Left ventricle myocardium inferior (tissue), 1 donor: ENCODE results near the gene ADAMTSL5. TPM values are rescaled to one million over a fixed set of nuclear protein-coding genes. Genes with fewer than 3 reads are reported as not detected.

ENCODE experiments used
- DNase-seq: peaks from one replicate; pipeline ENCODE4 v3.0.0-alpha.2; 2020
- H3K27ac ChIP-seq: fragments of 200-600 bp; replicated peaks from 2 replicates; pipeline ENCODE4 v1.8.0; 2021
- H3K27me3 ChIP-seq: fragments of 200-600 bp; 2 replicates; pipeline ENCODE4 v1.8.0; 2021; ENCODE audit warnings: low read depth
- H3K36me3 ChIP-seq: fragments of 200-600 bp; 2 replicates; pipeline ENCODE4 v1.8.0; 2021
- H3K4me1 ChIP-seq: fragments of 200-600 bp; 2 replicates; pipeline ENCODE4 v1.8.0; 2021
- H3K4me3 ChIP-seq: fragments of 200-600 bp; 2 replicates; pipeline ENCODE4 v1.8.0; 2021; ENCODE audit warnings: mild to moderate bottlenecking, moderate library complexity
- H3K9me3 ChIP-seq: fragments of 200-600 bp; replicated peaks from 2 replicates; pipeline ENCODE4 v1.8.0; 2021
- intact Hi-C: fragments of 100-400 bp; cut with micrococcal nuclease; formaldehyde crosslinking; loops from one replicate; pipeline ENCODE4 v1.11.0; 2022
- total RNA-seq: library from RNA; stranded (reverse); fragmentation: NEBNext Ultra II Directional; extraction: Animal tissue kit (Norgen Biotek cat#: 25700); gene quantifications from one replicate; pipeline ENCODE4 v1.2.1, GENCODE V29; 2021
- TF ChIP-seq, protein P1 (sequence below): fragments of 200-600 bp; IDR thresholded peaks from 2 replicates; pipeline ENCODE4 v1.8.0; 2021; ENCODE audit warnings: antibody characterized with exemption, mild to moderate bottlenecking, borderline replicate concordance
- donor health status: DM: no; HTN: yes; CAD: no; lungs with severe emphysema.

Gene ADAMTSL5
- total RNA-seq, 1 donor from 2014 or later: 36.8 TPM

GRCh38 chr19:1496714-1497577 lies 15.9 kb downstream of the ADAMTSL5 start:
- intact Hi-C loops: no loop called here
- H3K36me3 ChIP-seq: no peaks in the 10 kb centered on the region
- H3K27me3 ChIP-seq: peaks cover 43% of the 10 kb centered on the region
- TF ChIP-seq, protein P1, sequence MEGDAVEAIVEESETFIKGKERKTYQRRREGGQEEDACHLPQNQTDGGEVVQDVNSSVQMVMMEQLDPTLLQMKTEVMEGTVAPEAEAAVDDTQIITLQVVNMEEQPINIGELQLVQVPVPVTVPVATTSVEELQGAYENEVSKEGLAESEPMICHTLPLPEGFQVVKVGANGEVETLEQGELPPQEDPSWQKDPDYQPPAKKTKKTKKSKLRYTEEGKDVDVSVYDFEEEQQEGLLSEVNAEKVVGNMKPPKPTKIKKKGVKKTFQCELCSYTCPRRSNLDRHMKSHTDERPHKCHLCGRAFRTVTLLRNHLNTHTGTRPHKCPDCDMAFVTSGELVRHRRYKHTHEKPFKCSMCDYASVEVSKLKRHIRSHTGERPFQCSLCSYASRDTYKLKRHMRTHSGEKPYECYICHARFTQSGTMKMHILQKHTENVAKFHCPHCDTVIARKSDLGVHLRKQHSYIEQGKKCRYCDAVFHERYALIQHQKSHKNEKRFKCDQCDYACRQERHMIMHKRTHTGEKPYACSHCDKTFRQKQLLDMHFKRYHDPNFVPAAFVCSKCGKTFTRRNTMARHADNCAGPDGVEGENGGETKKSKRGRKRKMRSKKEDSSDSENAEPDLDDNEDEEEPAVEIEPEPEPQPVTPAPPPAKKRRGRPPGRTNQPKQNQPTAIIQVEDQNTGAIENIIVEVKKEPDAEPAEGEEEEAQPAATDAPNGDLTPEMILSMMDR: no peak
- H3K4me3 ChIP-seq: no peak overlapping the region
- no peaks in the 10 kb centered on the region for H3K9me3 ChIP-seq
- no peak overlapping the region for H3K27ac ChIP-seq
- no peaks in the 10 kb centered on the region for H3K4me1 ChIP-seq
- DNase-seq: no peak

DNA sequence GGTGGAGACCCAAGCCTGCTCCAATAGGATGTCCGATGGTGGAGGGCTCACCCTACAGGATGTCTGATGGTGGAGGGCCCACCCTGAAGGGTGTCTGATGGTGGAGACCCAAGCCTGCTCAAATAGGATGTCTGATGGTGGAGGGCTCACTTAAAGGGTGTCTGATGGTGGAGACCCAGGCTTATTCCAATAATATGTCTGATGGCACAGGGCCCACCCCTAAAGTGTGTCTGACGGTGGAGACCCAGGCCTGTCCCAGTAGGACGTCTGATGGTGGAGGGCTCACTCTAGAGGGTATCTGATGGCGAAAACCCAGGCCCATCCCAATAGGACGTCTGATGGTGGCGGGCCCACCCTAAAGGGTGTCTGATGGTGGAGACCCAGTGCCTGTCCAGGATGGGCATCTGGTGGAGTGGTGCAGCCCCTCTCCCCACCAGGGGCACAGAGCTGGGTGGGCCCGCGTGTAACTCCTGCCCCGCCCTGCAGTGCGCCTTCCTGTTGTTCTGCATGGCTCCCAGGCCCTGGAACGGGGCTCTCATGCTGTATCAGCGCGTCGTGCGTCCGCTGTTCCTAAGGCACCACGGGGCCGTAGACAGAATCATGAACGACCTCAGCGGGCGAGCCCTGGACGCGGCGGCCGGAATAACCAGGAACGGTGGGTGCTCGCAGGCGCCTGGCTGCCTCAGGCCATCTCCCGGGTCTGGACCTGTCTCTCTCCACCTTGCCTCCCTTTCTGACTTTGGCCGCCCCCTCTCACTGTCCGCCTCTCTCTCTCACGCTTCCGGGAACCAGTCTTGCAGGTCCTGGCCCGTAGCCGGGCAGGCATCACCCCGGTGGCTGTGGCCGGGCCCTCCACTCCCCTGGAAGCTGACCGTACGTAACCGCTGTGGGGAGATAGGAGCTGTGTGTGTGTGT lies 16.8 kb downstream of the ADAMTSL5 start:
- Histone ChIP-seq H3K27ac (no peak overlapping the region), H3K4me3 (no peak overlapping the region), H3K36me3 (no peaks in the 10 kb centered on the region), H3K4me1 (peaks cover 8% of the 10 kb centered on the region), H3K9me3 (no peaks in the 10 kb centered on the region), H3K27me3 (peaks cover 50% of the 10 kb centered on the region)
- no peak for DNase-seq
- intact Hi-C loops: no loop called here
- TF ChIP-seq, protein P1: no peak

DNA sequence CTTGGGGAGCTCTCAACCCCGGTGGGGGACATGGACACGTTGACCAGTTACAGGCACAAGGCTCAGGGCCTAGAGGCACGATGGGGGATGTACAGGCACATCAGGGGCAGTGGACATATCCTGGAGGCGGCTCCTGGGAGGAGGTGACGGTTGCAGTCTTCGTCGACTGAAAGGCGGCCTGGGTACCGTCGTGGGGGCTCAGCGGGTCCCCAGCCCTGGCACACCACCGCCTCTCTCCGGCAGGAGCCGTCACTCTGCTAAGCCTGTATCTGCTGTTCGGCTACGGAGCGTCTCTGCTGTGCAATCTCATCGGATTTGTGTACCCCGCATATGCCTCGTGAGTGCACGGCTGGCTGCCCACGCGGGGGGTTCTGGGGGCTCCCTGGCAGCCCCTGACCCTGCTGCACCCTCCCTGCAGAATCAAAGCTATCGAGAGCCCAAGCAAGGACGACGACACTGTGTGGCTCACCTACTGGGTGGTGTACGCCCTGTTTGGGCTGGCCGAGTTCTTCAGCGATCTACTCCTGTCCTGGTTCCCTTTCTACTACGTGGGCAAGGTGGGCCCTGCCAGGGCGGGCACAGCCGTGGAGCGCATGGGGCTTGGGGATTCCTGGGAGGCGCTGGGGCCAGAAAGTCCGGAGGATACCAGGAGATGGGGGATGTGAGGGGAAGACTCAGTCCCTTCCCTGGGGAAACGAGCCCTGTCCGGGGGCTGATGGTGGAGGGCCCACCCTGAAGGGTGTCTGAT lies 17.6 kb downstream of the ADAMTSL5 start:
- H3K4me1 ChIP-seq: peaks cover 11% of the 10 kb centered on the region
- TF ChIP-seq, protein P1: no peak
- H3K27me3 ChIP-seq: peaks cover 49% of the 10 kb centered on the region
- no peak for DNase-seq
- intact Hi-C loops: no loop called here
- H3K27ac ChIP-seq: no peak overlapping the region
- no peaks in the 10 kb centered on the region for H3K9me3 ChIP-seq
- H3K36me3 ChIP-seq: no peaks in the 10 kb centered on the region
- no peak overlapping the region for H3K4me3 ChIP-seq

DNA sequence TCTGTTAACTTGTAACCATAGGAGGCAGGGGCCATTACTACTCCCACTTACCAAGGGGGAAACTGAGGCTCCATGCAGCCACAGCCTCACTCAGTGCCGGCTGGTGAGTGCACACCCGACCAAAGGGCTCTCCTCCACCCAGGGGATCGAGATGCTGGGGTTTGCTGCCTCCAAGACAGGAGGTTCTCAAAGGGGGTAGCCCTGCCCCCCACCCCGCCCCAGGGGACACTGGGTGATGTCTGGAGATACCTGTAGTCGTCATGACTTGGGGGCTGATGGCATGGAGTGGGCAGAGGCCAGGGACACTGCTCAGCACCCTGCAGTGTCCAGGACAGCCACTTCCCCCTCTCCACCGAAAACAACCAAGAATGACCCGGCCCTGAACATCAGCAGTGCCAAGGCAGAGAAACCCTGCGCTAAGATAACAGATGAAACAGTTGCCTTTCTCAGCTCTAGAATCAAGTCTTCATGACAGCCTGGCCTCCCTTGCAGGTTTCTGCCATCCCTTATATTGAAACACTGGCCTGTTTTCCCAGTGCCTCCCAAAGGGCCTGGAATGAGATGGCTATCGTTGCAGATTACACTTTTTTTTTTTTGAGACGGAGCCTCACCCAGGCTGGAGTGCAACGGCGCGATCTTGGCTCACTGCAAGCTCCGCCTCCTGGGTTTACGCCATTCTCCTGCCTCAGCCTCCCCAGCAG lies 18.6 kb downstream of the ADAMTSL5 start:
- H3K36me3 ChIP-seq: no peaks in the 10 kb centered on the region
- DNase-seq: no peak
- H3K4me1 ChIP-seq: peaks cover 20% of the 10 kb centered on the region
- H3K27me3 ChIP-seq: peaks cover 44% of the 10 kb centered on the region
- H3K9me3 ChIP-seq: no peaks in the 10 kb centered on the region
- H3K4me3 ChIP-seq: no peak overlapping the region
- H3K27ac ChIP-seq: no peak overlapping the region
- TF ChIP-seq, protein P1: no peak
- intact Hi-C loops: no loop called here
